ENCODE results near the gene PIK3CD. TPM values are rescaled to one million over a fixed set of nuclear protein-coding genes. Genes with fewer than 3 reads are reported as not detected.

The PIK3CD gene
- total and polyA plus RNA-seq, 2 of the 4 experiments (the other 2 are of a cell fraction) = 5.0 to 12.1 TPM

- H3K9ac ChIP-seq (ENCODE audit: low read depth, low read length) = peak overlapping the region; percentile 34
- TF ChIP-seq RAD21 (IDR thresholded peaks at IDR 0.05; ENCODE audit: low read length) (no peak), MAZ (IDR thresholded peaks at IDR 0.05; ENCODE audit: borderline replicate concordance, low read depth, low read length) (no peak), CEBPB (IDR thresholded peaks at IDR 0.05; ENCODE audit: low read depth, low read length) (no peak)
- H2AK5ac ChIP-seq (ENCODE audit: low read depth, low read length) = peak overlapping the region; percentile 57
- intact Hi-C loops (cut with micrococcal nuclease) = loop anchor here (1.0 kb wide), 1 partner anchor 63 kb away; no protein-coding TSS in a partner anchor
- peak overlapping the region; percentile 86 for H2AK9ac ChIP-seq (replicated peaks; ENCODE audit: low read depth, low read length, poor library complexity)
- ChIA-PET POLR2A (ENCODE audit: unreplicated experiment) (no interaction called here), CTCF (interaction anchor here (0.6 to 1.1 kb wide), 2 partner anchors 11 to 64 kb away, joined by 3 to 6 read pairs; no protein-coding TSS in a partner anchor)
- H3K18ac ChIP-seq (ENCODE audit: low read depth, low read length) = peak overlapping the region; percentile 24; the same call in 1 of the 2 replicates
- H3K36me3 ChIP-seq (ENCODE audit: control insufficient read depth, insufficient read depth, low read length) = no peaks in the 10 kb centered on the region
- peak overlapping the region; percentile 50 for H3K4me3 ChIP-seq (ENCODE audit: insufficient read depth, low read depth, low read length)
- H4K91ac ChIP-seq (ENCODE audit: insufficient read depth, low read depth, low read length) = peak overlapping the region; percentile 53
- no peaks in the 10 kb centered on the region for H3K27me3 ChIP-seq (ENCODE audit: control insufficient read depth, insufficient read depth, low read length)
- no peak for DNase-seq
- H4K20me1 ChIP-seq (ENCODE audit: insufficient read depth, low read length) = 0 out of 2 replicates have a peak, but pooled peaks cover 7% of the 10 kb centered on the region
- dilution Hi-C loops (cut with HindIII; ENCODE audit: low sequenced_read_pairs, unreplicated experiment) = no loop called here
- peak overlapping the region; percentile 12; the same call in 1 of the 3 replicates for H2BK15ac ChIP-seq (ENCODE audit: low read depth, low read length)
- H4K8ac ChIP-seq (ENCODE audit: low read depth in 2 of 2, low read length in 2 of 2) = peak overlapping the region; percentile 15 to 71; a peak in 1 of 4 replicates
- no peak for ATAC-seq (ENCODE audit: low read depth)
- H3K14ac ChIP-seq (replicated peaks; ENCODE audit: low read depth, low read length) = peak overlapping the region; percentile 29
- H3K4me1 ChIP-seq (ENCODE audit: control insufficient read depth, insufficient read depth, low read length) = peaks cover 18% of the 10 kb centered on the region
- peak overlapping the region; percentile 95 for H2AFZ ChIP-seq (replicated peaks; ENCODE audit: low read length, poor library complexity)
- no peak overlapping the region for H4K5ac ChIP-seq (ENCODE audit: low read depth, low read length)
- peak overlapping the region; percentile 67 for H3K4ac ChIP-seq (ENCODE audit: low read depth, low read length)
- peak overlapping the region; percentile 79 for H3K4me2 ChIP-seq (ENCODE audit: low read depth, low read length)
- H2BK120ac ChIP-seq (ENCODE audit: low read depth, low read length) = peak overlapping the region; percentile 64
- WGBS, 2 experiments (ENCODE audit: extremely low coverage in 2 of 2, insufficient read length in 1 of 2) = 39% methylated on average over 5 of the region's 14 CpGs; no CpG with 5 or more reads in 1 of the 2 experiments
- in situ Hi-C loops (cut with MboI; ENCODE audit: low sequenced_read_pairs) = no loop called here
- H2BK5ac ChIP-seq (ENCODE audit: low read depth, low read length, poor library complexity, severe bottlenecking) = no peak overlapping the region
- no peaks in the 10 kb centered on the region for H3K9me3 ChIP-seq (ENCODE audit: control insufficient read depth, insufficient read depth, low read length)
- peaks cover 6 to 40% of the 10 kb centered on the region in 2 experiments for H3K79me1 ChIP-seq (ENCODE audit: low read depth in 1 of 2, low read length in 2 of 2)
- H3K9me1 ChIP-seq (ENCODE audit: insufficient read depth, low read length) = peaks cover 14% of the 10 kb centered on the region
- no peak overlapping the region; the same call in 1 of the 2 replicates for H3K56ac ChIP-seq (ENCODE audit: extremely low read depth, insufficient read depth, low read length)
- no TSS peak for BruUV-seq (replicated peaks)
- no peak overlapping the region; the same call in 1 of the 2 replicates for H2BK20ac ChIP-seq (ENCODE audit: low read depth, low read length)
- H3K27ac ChIP-seq (ENCODE audit: insufficient read depth, low read length) = no peak overlapping the region
- peak overlapping the region; percentile 81 for H3K23ac ChIP-seq (ENCODE audit: low read depth, low read length)
Measured at GRCh38 chr1:9690440-9691107, 39.0 kb downstream of the PIK3CD start.

All from IMR-90 (cell line).